H1 (cell line): ENCODE data around the gene TMEM63A. TPM values are rescaled to one million over a fixed set of nuclear protein-coding genes. Genes with fewer than 3 reads are reported as not detected.

ENCODE experiments used
- CTCF ChIA-PET: fragments of 300-600 bp; sonication (Branson Sonifier 250); formaldehyde crosslinking; loops from one replicate; lab custom pipeline; 2021; ENCODE audit not compliant: partially characterized antibody; lab: Charles Lee
- POLR2A ChIA-PET: fragments of 300-600 bp; sonication (Branson Sonifier 250); formaldehyde crosslinking; loops from one replicate; lab custom pipeline; 2021; ENCODE audit warnings: inconsistent platforms; ENCODE audit not compliant: partially characterized antibody; lab: Charles Lee
- DNase-seq, 2 experiments: peaks; one replicate each; pipeline versions ENCODE4 v3.0.0 to v3.0.0-alpha.2; 2010 to 2022; ENCODE audit warnings: low spot score in 2 of 2, low read depth in 1 of 2, mixed read lengths in 1 of 2
- FAIRE-seq: peaks from 2 replicates; lab custom pipeline; 2011; peaks lifted over from hg19 to GRCh38; lab: Jason Lieb, UNC
- H2AFZ ChIP-seq: 2 replicates; pipeline ENCODE4 v1.8.1; 2012; ENCODE audit warnings: low read length, inconsistent platforms
- H2AK5ac ChIP-seq: 2 replicates; pipeline ENCODE4 v1.6.1; 2013; ENCODE audit warnings: low read depth, low read length
- H2BK120ac ChIP-seq: replicated peaks from 2 replicates; pipeline ENCODE3; 2013; ENCODE audit warnings: low read depth, low read length, inconsistent platforms
- H2BK12ac ChIP-seq: 2 replicates; pipeline ENCODE4 v1.6.1; 2013; ENCODE audit warnings: low read depth, low read length
- H2BK15ac ChIP-seq: 2 replicates; pipeline ENCODE4 v1.6.1; 2013; ENCODE audit warnings: low read length
- H2BK20ac ChIP-seq: 2 replicates; pipeline ENCODE4 v1.6.1; 2013; ENCODE audit warnings: low read length
- H2BK5ac ChIP-seq: 2 replicates; pipeline ENCODE4 v1.6.1; 2013; ENCODE audit warnings: low read depth, low read length
- H3K14ac ChIP-seq: 2 replicates; pipeline ENCODE4 v1.6.1; 2013; ENCODE audit warnings: inconsistent platforms; ENCODE audit not compliant: insufficient read length
- H3K18ac ChIP-seq: 2 replicates; pipeline ENCODE4 v1.6.1; 2013; ENCODE audit warnings: low read length; ENCODE audit errors: extremely low read depth
- H3K23ac ChIP-seq: 2 replicates; pipeline ENCODE4 v1.6.1; 2013; ENCODE audit warnings: inconsistent platforms; ENCODE audit not compliant: insufficient read length
- H3K23me2 ChIP-seq: 2 replicates; pipeline ENCODE4 v1.6.1; 2013; ENCODE audit warnings: low read depth, low read length
- H3K27ac ChIP-seq: 2 replicates; pipeline ENCODE4 v1.6.1; 2011; ENCODE audit warnings: low read depth, low read length, inconsistent platforms
- H3K27me3 ChIP-seq, 4 experiments: replicated peaks in 1 of 4; 1 replicate in 1 of 4; 2 replicates in 3 of 4; pipeline versions ENCODE4 v1.6.1 to v1.8.1; 2011 to 2013; ENCODE audit warnings: low read length in 3 of 4, mild to moderate bottlenecking in 3 of 4, inconsistent platforms in 2 of 4, mixed read lengths in 2 of 4, moderate library complexity in 1 of 4; ENCODE audit not compliant: control insufficient read depth in 3 of 4, insufficient read depth in 3 of 4; ENCODE audit errors: extremely low read depth in 1 of 4
- H3K36me3 ChIP-seq, 4 experiments: 2 replicates each; pipeline versions ENCODE4 v1.6.1 to v1.8.1; 2011 to 2013; ENCODE audit warnings: mild to moderate bottlenecking in 4 of 4, low read length in 3 of 4, moderate library complexity in 2 of 4, control low read depth in 1 of 4, inconsistent platforms in 1 of 4; ENCODE audit not compliant: insufficient read depth in 4 of 4, control insufficient read depth in 2 of 4
- H3K4ac ChIP-seq: replicated peaks from 2 replicates; pipeline ENCODE3; 2013; ENCODE audit warnings: low read length, low read depth, mixed read lengths, inconsistent platforms; ENCODE audit not compliant: insufficient read length
- H3K4me1 ChIP-seq, 4 experiments: replicated peaks in 1 of 4; 1 replicate in 1 of 4; 2 replicates in 3 of 4; pipeline versions ENCODE4 v1.6.1 to v1.8.1; 2011 to 2013; ENCODE audit warnings: low read length in 3 of 4, inconsistent platforms in 2 of 4, mixed read lengths in 1 of 4; ENCODE audit not compliant: insufficient read depth in 4 of 4, control insufficient read depth in 3 of 4
- H3K4me2 ChIP-seq, 2 experiments: 2 replicates each; pipeline versions ENCODE4 v1.6.1 to v1.8.1; 2011 to 2013; ENCODE audit warnings: low read depth in 2 of 2, low read length in 2 of 2, control low read depth in 1 of 2, inconsistent platforms in 1 of 2, mild to moderate bottlenecking in 1 of 2; ENCODE audit not compliant: insufficient read depth in 1 of 2
- H3K4me3 ChIP-seq, 4 experiments: fragments of 200-600, 300-600 bp in 1 of 4; sonication (generic), shearing (Covaris generic), sonication (Bioruptor Twin) in 1 of 4; 2 replicates each; pipeline versions ENCODE4 v1.5.1 to v1.8.1; 2011 to 2016; ENCODE audit warnings: low read length in 4 of 4, low read depth in 3 of 4, control low read depth in 2 of 4, inconsistent platforms in 2 of 4, mild to moderate bottlenecking in 2 of 4, mixed read lengths in 1 of 4, moderate library complexity in 1 of 4; ENCODE audit not compliant: insufficient read depth in 2 of 4; ENCODE audit errors: extremely low read depth in 1 of 4
- H3K56ac ChIP-seq: replicated peaks from 2 replicates; pipeline ENCODE3; 2013; ENCODE audit warnings: low read depth, mild to moderate bottlenecking, mixed read lengths, low read length, inconsistent platforms; ENCODE audit not compliant: insufficient read length
- H3K79me1 ChIP-seq: 2 replicates; pipeline ENCODE4 v1.6.1; 2013; ENCODE audit warnings: low read depth, low read length, control low read depth
- H3K79me2 ChIP-seq, 2 experiments: 2 replicates each; pipeline versions ENCODE4 v1.6.1 to v1.8.1; 2012 to 2013; ENCODE audit warnings: low read length in 2 of 2, mild to moderate bottlenecking in 2 of 2, inconsistent platforms in 1 of 2; ENCODE audit not compliant: insufficient read depth in 2 of 2, control insufficient read depth in 1 of 2
- H3K9ac ChIP-seq, 4 experiments: replicated peaks in 1 of 4; 1 replicate in 1 of 4; 2 replicates in 3 of 4; pipeline versions ENCODE4 v1.6.1 to v1.8.1; 2011 to 2013; ENCODE audit warnings: low read depth in 3 of 4, low read length in 3 of 4, control low read depth in 2 of 4, mild to moderate bottlenecking in 2 of 4, moderate library complexity in 2 of 4, inconsistent platforms in 1 of 4; ENCODE audit errors: extremely low read depth in 1 of 4
- H3K9me3 ChIP-seq, 2 experiments: 2 replicates each; pipeline versions ENCODE4 v1.6.1 to v1.8.1; 2012 to 2013; ENCODE audit warnings: mild to moderate bottlenecking in 2 of 2, moderate library complexity in 2 of 2, control low read depth in 1 of 2, inconsistent platforms in 1 of 2, low read depth in 1 of 2, low read length in 1 of 2, mixed read lengths in 1 of 2; ENCODE audit not compliant: insufficient read depth in 2 of 2
- H4K20me1 ChIP-seq, 2 experiments: replicated peaks in 1 of 2; 2 replicates each; pipeline versions ENCODE3 to v1.8.1; 2011 to 2013; ENCODE audit warnings: inconsistent platforms in 2 of 2, low read length in 2 of 2, mild to moderate bottlenecking in 1 of 2; ENCODE audit not compliant: insufficient read depth in 2 of 2, control insufficient read depth in 1 of 2
- H4K5ac ChIP-seq: 2 replicates; pipeline ENCODE4 v1.6.1; 2013; ENCODE audit warnings: low read length, low read depth, mixed read lengths, inconsistent platforms; ENCODE audit not compliant: insufficient read length
- H4K8ac ChIP-seq: 2 replicates; pipeline ENCODE4 v1.8.0; 2013; ENCODE audit warnings: mild to moderate bottlenecking, moderate library complexity, low read length, inconsistent platforms; ENCODE audit not compliant: insufficient read depth; ENCODE audit errors: extremely low read depth
- H4K91ac ChIP-seq: replicated peaks from 2 replicates; pipeline ENCODE3; 2013; ENCODE audit warnings: low read length, mixed read lengths, inconsistent platforms; ENCODE audit not compliant: insufficient read length
- ATF2 ChIP-seq: IDR thresholded peaks from 2 replicates; pipeline ENCODE4 v1.6.1; 2012; ENCODE audit warnings: low read length, inconsistent platforms
- CBX5 ChIP-seq: fragments of 300-800, 300-1000 bp; sonication (generic); IDR thresholded peaks from 2 replicates; pipeline ENCODE4 v1.7.1; 2016; ENCODE audit warnings: antibody characterized with exemption, low read length, low read depth
- CEBPB ChIP-seq: IDR thresholded peaks from 2 replicates; pipeline ENCODE4 v1.6.1; 2012; ENCODE audit warnings: low read depth, low read length
- HDAC2 ChIP-seq, 2 experiments: fragments of 300-600 bp in 1 of 2; sonication (generic) in 1 of 2; IDR thresholded peaks; 2 replicates each; pipeline ENCODE4 v1.6.1; 2011 to 2012; ENCODE audit warnings: low read depth in 2 of 2, low read length in 2 of 2, mild to moderate bottlenecking in 2 of 2, moderate library complexity in 2 of 2, borderline replicate concordance in 1 of 2, inconsistent platforms in 1 of 2
- JUN ChIP-seq: IDR thresholded peaks from 2 replicates; pipeline ENCODE4 v1.6.1; 2011; ENCODE audit warnings: low read depth, mild to moderate bottlenecking, improper control_type of control experiment, low read length
- KDM1A ChIP-seq: fragments of 200-600, 300-600 bp; sonication (generic); IDR thresholded peaks from 2 replicates; pipeline ENCODE4 v1.7.1; 2016; ENCODE audit warnings: mild to moderate bottlenecking, low read length, borderline replicate concordance
- KDM4A ChIP-seq: IDR thresholded peaks from one replicate; pipeline ENCODE4 v1.7.1; 2012; ENCODE audit warnings: low read depth, mild to moderate bottlenecking, moderate library complexity, low read length, inconsistent platforms; ENCODE audit not compliant: severe bottlenecking
- MAFK ChIP-seq: IDR thresholded peaks from 2 replicates; pipeline ENCODE4 v1.6.1; 2012; ENCODE audit warnings: low read depth, mild to moderate bottlenecking, improper control_type of control experiment, low read length
- POLR2A ChIP-seq, 2 experiments: IDR thresholded peaks; 1 replicate in 1 of 2; 2 replicates in 1 of 2; pipeline ENCODE4 v1.6.1; 2011; ENCODE audit warnings: low read depth in 2 of 2, low read length in 2 of 2, mild to moderate bottlenecking in 2 of 2; ENCODE audit errors: control extremely low read depth in 1 of 2
- SP1 ChIP-seq: IDR thresholded peaks from 2 replicates; pipeline ENCODE4 v1.6.1; 2011; ENCODE audit warnings: low read depth, low read length
- SP2 ChIP-seq: IDR thresholded peaks from 2 replicates; pipeline ENCODE4 v1.6.1; 2012; ENCODE audit warnings: mild to moderate bottlenecking, low read length, inconsistent platforms
- WGBS, 2 experiments: shearing (Covaris generic) in 1 of 2; methylation state at CpG; one replicate each; pipeline versions ENCODE4 v1.1.6 to v1.1.7; 2013 to 2015; ENCODE audit warnings: low lambda C conversion rate in 2 of 2, mixed read lengths in 2 of 2, inconsistent platforms in 1 of 2, low coverage in 1 of 2, missing lambda C conversion rate in 1 of 2; ENCODE audit not compliant: insufficient replicate concordance in 2 of 2, insufficient coverage in 1 of 2, insufficient read length in 1 of 2; ENCODE audit errors: extremely low coverage in 1 of 2, missing lambda C conversion rate in 1 of 2; 5-methylcytosine and 5-hydroxymethylcytosine counted together
- polyA plus RNA-seq, 7 experiments: library from polyadenylated mRNA; depleted of rRNA in 3 of 7; stranded (reverse) in 5 of 7; unstranded in 2 of 7; fragments of >200 nt in 5 of 7; fragments of 200-250 nt in 2 of 7; gene quantifications; 1 replicate in 5 of 7; 2 replicates in 1 of 7; 4 replicates in 1 of 7; pipeline versions ENCODE4 v1.2.1 to v1.2.3, GENCODE V29; 2011 to 2013; ENCODE audit warnings: missing spikeins in 2 of 7, mixed read lengths in 2 of 7
- total RNA-seq: library from RNA; stranded (reverse); fragmentation: NEBNext Ultra II Directional; extraction: Animal tissue kit (Norgen Biotek cat#: 25700); gene quantifications from 2 replicates; pipeline ENCODE4 v1.2.1, GENCODE V29; 2021

TMEM63A gene
- total and polyA plus RNA-seq, 2 of the 8 experiments (the other 6 are each of a cell fraction or from before 2014, with no cell fraction given) = 26.1 to 55.4 TPM

GRCh38 chr1:225908013-225908640 is 25.9 kb upstream of the TMEM63A start:
- Histone ChIP-seq H3K9me3 (no peaks in the 10 kb centered on the region), H3K23me2 (no peaks in the 10 kb centered on the region), H3K79me1 (no peaks in the 10 kb centered on the region), H3K79me2 (no peaks in the 10 kb centered on the region), H3K9ac (no peak overlapping the region), H2BK12ac (peak overlapping the region; percentile 68; the same call in 1 of the 2 replicates), H3K4me2 (no peak overlapping the region), H3K23ac (no peak overlapping the region), H3K36me3 (no peaks in the 10 kb centered on the region), H4K5ac (no peak overlapping the region), H4K8ac (no peak overlapping the region), H2BK5ac (peak overlapping the region; percentile 52; the same call in 1 of the 2 replicates), H4K20me1 (no peaks in the 10 kb centered on the region), H2BK15ac (no peak overlapping the region), H3K27ac (no peak overlapping the region), H3K4me3 (no peak overlapping the region), H3K56ac (no peak overlapping the region), H3K18ac (no peak overlapping the region), H2BK120ac (no peak overlapping the region), H4K91ac (no peak overlapping the region), H2AFZ (no peak overlapping the region), H3K4ac (no peak overlapping the region), H3K4me1 (peaks cover 0 to 7% (median 1%) of the 10 kb centered on the region in 4 experiments; a peak in 2 of 7 replicates), H3K27me3 (no peaks in the 10 kb centered on the region; a peak in 2 of 7 replicates), H3K14ac (no peak overlapping the region), H2BK20ac (no peak overlapping the region), H2AK5ac (no peak overlapping the region)
- DNase-seq = no peak
- ChIA-PET CTCF (interaction anchor here (0.5 to 18.7 kb wide), 13 partner anchors 11 to 534 kb away, joined by 3 to 406 read pairs (median 3); partner anchors contain the start of genes LEFTY1 and TMEM63A), POLR2A (interaction anchor here (1.1 to 5.3 kb wide), 6 partner anchors 10 to 154 kb away, joined by 3 to 41 read pairs (median 6); partner anchors contain the start of genes H3-3A, LEFTY1 and TMEM63A)
- 88% methylated on average over 5 of the region's 5 CpGs; no CpG with 5 or more reads in 1 of the 2 experiments for WGBS, 2 experiments
- TF ChIP-seq KDM1A (no peak), SP2 (no peak), KDM4A (no peak), CEBPB (no peak), ATF2 (no peak), SP1 (no peak), CBX5 (no peak), POLR2A (IDR thresholded peaks at IDR 0.05; ENCODE audit: control extremely low read depth in 1 of 2, low read depth in 2 of 2, low read length in 2 of 2) (no peak), HDAC2 (IDR thresholded peaks at IDR 0.05; ENCODE audit: borderline replicate concordance in 1 of 2, low read depth in 2 of 2, low read length in 2 of 2) (no peak), JUN (no peak), MAFK (no peak)
- FAIRE-seq = no peak
